T-cell (primary cell): ENCODE data around the gene ACHE. TPM values are rescaled to one million over a fixed set of nuclear protein-coding genes. Genes with fewer than 3 reads are reported as not detected.
A peak's percentile ranks its signal among the peaks of the same experiment; 100 is the strongest.
"Not testable (repeated sequence)": the region's sequence is repeated elsewhere in the genome, so short reads cannot be mapped to it uniquely, and the experiment has no call there.

Experiments used
- ATAC-seq, 4 experiments: fragments of 200-7000 bp in 3 of 4; fragments of 150-1000 bp in 1 of 4; cut with Tn5 transposase; replicated peaks in 1 of 4; 1 replicate in 3 of 4; 2 replicates in 1 of 4; pipeline ENCODE4 v1.10.0; 2021; ENCODE audit warnings: moderate library complexity in 3 of 4, mild to moderate bottlenecking in 2 of 4, moderate number of reproducible peaks in 1 of 4
- CTCF ChIA-PET, 2 donors: fragments of 300-600 bp; sonication (Branson Sonifier 250); formaldehyde crosslinking; loops; one replicate each; lab custom pipeline; 2022; ENCODE audit warnings: antibody characterized with exemption in 2 of 2; lab: Charles Lee
- POLR2A ChIA-PET, 2 donors: fragments of 300-600 bp; sonication (Branson Sonifier 250); formaldehyde crosslinking; loops; one replicate each; lab custom pipeline; 2022; ENCODE audit warnings: antibody characterized with exemption in 2 of 2; lab: Charles Lee
- DNase-seq, 35 experiments: peaks; one replicate each; pipeline versions ENCODE4 v3.0.0 to v3.0.0-alpha.2; 2013 to 2023
- H3K27ac ChIP-seq: one replicate; pipeline ENCODE4 v1.5.1; 2013; ENCODE audit warnings: low read length
- H3K27me3 ChIP-seq, 2 experiments: replicated peaks in 1 of 2; 1 replicate in 1 of 2; 2 replicates in 1 of 2; pipeline versions ENCODE4 v1.6.1 to v1.7.0; 2013; ENCODE audit warnings: low read length in 1 of 2, mixed read lengths in 1 of 2; ENCODE audit not compliant: control insufficient read depth in 2 of 2, insufficient read depth in 2 of 2; ENCODE audit errors: extremely low read depth in 1 of 2
- H3K36me3 ChIP-seq, 2 donors: 1 replicate in 1 of 2; 2 replicates in 1 of 2; pipeline versions ENCODE4 v1.6.1 to v1.7.0; 2013; ENCODE audit warnings: low read length in 1 of 2; ENCODE audit not compliant: control insufficient read depth in 2 of 2, insufficient read depth in 1 of 2; ENCODE audit errors: extremely low read depth in 1 of 2
- H3K4me1 ChIP-seq, 2 experiments: 1 replicate in 1 of 2; 2 replicates in 1 of 2; pipeline versions ENCODE4 v1.6.1 to v1.7.0; 2013; ENCODE audit warnings: low read length in 2 of 2, mixed read lengths in 1 of 2; ENCODE audit not compliant: insufficient read depth in 2 of 2, control insufficient read depth in 1 of 2; ENCODE audit errors: extremely low read depth in 1 of 2
- H3K4me3 ChIP-seq, 2 donors: 1 replicate in 1 of 2; 2 replicates in 1 of 2; pipeline versions ENCODE4 v1.5.1 to v1.7.0; 2013; ENCODE audit warnings: mild to moderate bottlenecking in 2 of 2, low read length in 1 of 2, moderate library complexity in 1 of 2; ENCODE audit not compliant: control insufficient read depth in 1 of 2; ENCODE audit errors: extremely low read depth in 1 of 2
- H3K9me3 ChIP-seq: 2 replicates; pipeline ENCODE4 v1.7.0; 2013
- H3K27ac Mint-ChIP-seq, 2 donors: one replicate each; pipeline ENCODE4 v1.8.0; 2020 to 2021; ENCODE audit warnings: mild to moderate bottlenecking in 2 of 2, mixed read lengths in 2 of 2
- H3K27me3 Mint-ChIP-seq, 2 donors: one replicate each; pipeline ENCODE4 v1.8.0; 2021 to 2022; ENCODE audit warnings: mixed read lengths in 2 of 2
- H3K36me3 Mint-ChIP-seq: one replicate; pipeline ENCODE4 v1.8.0; 2021; ENCODE audit warnings: mixed read lengths
- H3K4me1 Mint-ChIP-seq, 3 donors: one replicate each; pipeline ENCODE4 v1.8.0; 2020 to 2022; ENCODE audit warnings: mixed read lengths in 3 of 3, mild to moderate bottlenecking in 1 of 3
- H3K4me3 Mint-ChIP-seq, 3 donors: one replicate each; pipeline ENCODE4 v1.8.0; 2020 to 2022; ENCODE audit warnings: mild to moderate bottlenecking in 3 of 3, mixed read lengths in 3 of 3, moderate library complexity in 3 of 3
- H3K9me3 Mint-ChIP-seq, 3 donors: one replicate each; pipeline ENCODE4 v1.8.0; 2020 to 2022; ENCODE audit warnings: mixed read lengths in 3 of 3
- WGBS: methylation state at CpG from one replicate; pipeline ENCODE4 v1.1.5; 2013; ENCODE audit warnings: missing lambda C conversion rate; ENCODE audit not compliant: insufficient coverage; 5-methylcytosine and 5-hydroxymethylcytosine counted together
- total RNA-seq, 35 experiments: library from RNA in 6 of 35; stranded (reverse) in 6 of 35; fragments of 120-200 nt in 1 of 35; gene quantifications; one replicate each; pipeline versions ENCODE4 v1.2.1 to v1.2.4 and lab custom pipeline; 2013 to 2026

Gene ACHE
- under 1 TPM; 0.13 to 0.84 (median 0.44) TPM for total RNA-seq
- total RNA-seq (2013) = 0.09 TPM
- 0 to 2.0 (median 0.75) reads per million in 29 experiments for total RNA-seq (lab: John Stamatoyannopoulos, UW)

- Mint-ChIP-seq H3K4me3 (peak within 1 kb of the TSS; percentile 77 to 79 (median 78)), H3K27me3 (peaks cover 30 to 57% of the 10 kb centered on the region in 2 donors), H3K4me1 (peaks cover 9 to 21% (median 10%) of the 10 kb centered on the region in 3 donors), H3K36me3 (no peaks in the 10 kb centered on the region), H3K27ac (peak within 1 kb of the TSS; percentile 31 to 55), H3K9me3 (no peaks in the 10 kb centered on the region)
- H3K27ac ChIP-seq = no peak within 1 kb of the TSS
- ChIA-PET CTCF (no interaction called here), POLR2A (no interaction called here)
- H3K27me3 ChIP-seq = peaks cover 3 to 89% of the 10 kb centered on the region in 2 experiments
- ATAC-seq = peak; percentile 7 to 28 (median 21)
- DNase-seq = no peak
- H3K4me1 ChIP-seq = peaks cover 4 to 31% of the 10 kb centered on the region in 2 experiments
- H3K4me3 ChIP-seq = peak within 1 kb of the TSS; percentile 53 to 66
- no peaks in the 10 kb centered on the region for H3K9me3 ChIP-seq
- WGBS = 1% methylated on average over 10 of the region's 32 CpGs
- no peaks in the 10 kb centered on the region for H3K36me3 ChIP-seq
These were observed at the start of gene ACHE for GRCh38 chr7:100895701-100895955. Gene ACHE, minus strand, starts transcription at chr7:100895888. Its CDS starts 1,656 bp downstream, at chr7:100894232.

- ChIA-PET CTCF (no interaction called here), POLR2A (no interaction called here)
- Mint-ChIP-seq H3K4me1 (no peaks in the 10 kb centered on the region), H3K27me3 (peaks cover 13 to 28% of the 10 kb centered on the region in 2 donors), H3K36me3 (no peaks in the 10 kb centered on the region), H3K27ac (no peak overlapping the region), H3K4me3 (no peak overlapping the region), H3K9me3 (peaks cover 3 to 11% (median 7%) of the 10 kb centered on the region in 3 donors)
- Histone ChIP-seq H3K9me3 (no peaks in the 10 kb centered on the region), H3K27me3 (peaks cover 0 to 25% of the 10 kb centered on the region in 2 experiments), H3K4me1 (no peaks in the 10 kb centered on the region), H3K36me3 (no peaks in the 10 kb centered on the region), H3K27ac (no peak overlapping the region), H3K4me3 (no peak overlapping the region)
- WGBS = 82% methylated on average over 3 of the region's 4 CpGs
- no peak for DNase-seq
- no peak for ATAC-seq
These were observed 48.5 kb upstream of the ACHE start for GRCh38 chr7:100944138-100944537.

- Histone ChIP-seq H3K36me3 (no peaks in the 10 kb centered on the region), H3K4me1 (no peaks in the 10 kb centered on the region), H3K9me3 (no peaks in the 10 kb centered on the region), H3K27me3 (peaks cover 0 to 23% of the 10 kb centered on the region in 2 experiments), H3K4me3 (no peak overlapping the region), H3K27ac (no peak overlapping the region)
- Mint-ChIP-seq H3K27ac (no peak overlapping the region), H3K4me3 (no peak overlapping the region), H3K36me3 (no peaks in the 10 kb centered on the region), H3K4me1 (no peaks in the 10 kb centered on the region), H3K9me3 (peaks cover 3 to 11% (median 7%) of the 10 kb centered on the region in 3 donors), H3K27me3 (peaks cover 13 to 25% of the 10 kb centered on the region in 2 donors)
- ATAC-seq = no peak
- no peak for DNase-seq
- ChIA-PET POLR2A (no interaction called here), CTCF (no interaction called here)
- WGBS = 80% methylated on average over 3 of the region's 5 CpGs
These were observed 48.0 kb upstream of the ACHE start for GRCh38 chr7:100943693-100944092.

- H3K27me3 Mint-ChIP-seq = peaks cover 13 to 29% of the 10 kb centered on the region in 2 donors
- no peaks in the 10 kb centered on the region for H3K4me1 Mint-ChIP-seq
- H3K36me3 Mint-ChIP-seq = no peaks in the 10 kb centered on the region
- ChIA-PET CTCF (no interaction called here), POLR2A (no interaction called here)
- DNase-seq (no peak), ATAC-seq (no peak)
- no peak overlapping the region for H3K4me3 ChIP-seq
- H3K27ac Mint-ChIP-seq = no peak overlapping the region
- no peaks in the 10 kb centered on the region for H3K9me3 ChIP-seq
- H3K9me3 Mint-ChIP-seq = peaks cover 3 to 11% (median 7%) of the 10 kb centered on the region in 3 donors
- H3K27ac ChIP-seq = no peak overlapping the region
- H3K36me3 ChIP-seq = no peaks in the 10 kb centered on the region
- peaks cover 0 to 27% of the 10 kb centered on the region in 2 experiments for H3K27me3 ChIP-seq
- no peak overlapping the region for H3K4me3 Mint-ChIP-seq
- H3K4me1 ChIP-seq = no peaks in the 10 kb centered on the region
- WGBS = 60% methylated on average over 1 of the region's 9 CpGs
These were observed 46.5 kb upstream of the ACHE start for GRCh38 chr7:100942045-100942774.

GRCh38 chr7:100936167-100936566, 40.5 kb upstream of the ACHE start:
- ATAC-seq, H3K4me3 Mint-ChIP-seq, H3K4me1 Mint-ChIP-seq, H3K36me3 ChIP-seq, H3K36me3 Mint-ChIP-seq, H3K4me3 ChIP-seq, DNase-seq, H3K27ac ChIP-seq, CTCF ChIA-PET, H3K9me3 ChIP-seq, H3K4me1 ChIP-seq, H3K27ac Mint-ChIP-seq, POLR2A ChIA-PET: not testable (repeated sequence)
- H3K27me3 ChIP-seq = peaks cover 0 to 27% of the 10 kb centered on the region in 2 experiments
- peaks cover 3 to 17% (median 12%) of the 10 kb centered on the region in 3 donors for H3K9me3 Mint-ChIP-seq
- H3K27me3 Mint-ChIP-seq = peaks cover 5 to 22% of the 10 kb centered on the region in 2 donors
- 100% methylated on average over 2 of the region's 7 CpGs for WGBS

GRCh38 chr7:100935381-100935780, 39.7 kb upstream of the ACHE start:
- H3K36me3 ChIP-seq, POLR2A ChIA-PET: not testable (repeated sequence)
- peaks cover 9 to 25% of the 10 kb centered on the region in 2 donors for H3K27me3 Mint-ChIP-seq

More at GRCh38 chr7:100935381-100935780, 39.7 kb upstream of the ACHE start:
- H3K4me3 ChIP-seq, DNase-seq, H3K4me1 Mint-ChIP-seq, ATAC-seq, H3K9me3 ChIP-seq, CTCF ChIA-PET, H3K36me3 Mint-ChIP-seq, H3K27ac Mint-ChIP-seq, H3K27ac ChIP-seq, H3K4me3 Mint-ChIP-seq, H3K4me1 ChIP-seq: not testable (repeated sequence)
- H3K9me3 Mint-ChIP-seq = peaks cover 2 to 16% (median 11%) of the 10 kb centered on the region in 3 donors
- no CpG with 5 or more reads among the region's 2 CpGs for WGBS
- H3K27me3 ChIP-seq = peaks cover 0 to 30% of the 10 kb centered on the region in 2 experiments
